GM18511 (cell line): Measurements from ENCODE around the gene PDE9A.
"Not testable (repeated sequence)": the region's sequence is repeated elsewhere in the genome, so short reads cannot be mapped to it uniquely, and the experiment has no call there.

ENCODE experiments used
- ATAC-seq: cut with Tn5 transposase; IDR thresholded peaks from one replicate; pipeline ENCODE4 v1.9.1; 2021; ENCODE audit warnings: mild to moderate bottlenecking, moderate library complexity; ENCODE audit not compliant: unreplicated experiment

Gene PDE9A

DNA sequence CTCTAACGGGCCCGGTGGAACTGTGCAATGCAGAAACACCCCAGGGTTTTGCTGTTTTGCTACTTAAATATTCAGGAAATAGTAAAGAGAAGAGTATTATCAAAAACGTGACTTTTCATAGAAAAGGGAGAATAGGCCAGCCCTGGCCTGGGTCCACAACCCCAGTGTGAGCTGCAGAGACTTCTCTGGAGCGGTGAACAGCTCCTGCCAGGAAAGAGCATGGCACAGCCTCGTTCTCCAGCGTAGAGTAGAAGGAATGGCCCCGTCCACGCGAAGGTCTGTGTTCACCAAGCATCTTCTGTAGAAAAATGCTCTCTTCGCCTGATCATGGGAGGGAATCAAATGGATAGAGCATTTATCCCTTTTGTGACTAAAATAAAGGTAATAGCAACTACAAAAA, 51.4 kb downstream of the PDE9A start:
- ATAC-seq = no peak

DNA sequence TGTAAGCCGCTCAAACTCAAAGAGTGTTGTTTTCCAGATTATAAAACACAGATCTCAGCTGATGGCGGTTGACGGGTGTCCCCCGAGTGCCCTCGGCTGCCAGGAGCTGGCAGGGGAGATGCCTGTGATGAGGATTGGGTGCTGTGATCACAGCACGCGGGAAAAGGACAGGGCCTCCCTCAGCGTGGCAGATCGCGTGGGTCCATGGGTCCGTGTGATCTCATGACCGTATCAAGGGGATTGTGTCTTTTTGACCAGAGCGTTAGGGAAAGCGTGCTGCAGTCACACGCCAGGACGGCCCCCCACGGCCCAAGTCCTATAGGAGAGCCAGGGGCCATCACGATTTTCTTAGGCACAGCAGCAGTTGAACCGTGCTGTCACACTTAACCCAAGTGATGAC, 51.9 kb downstream of the PDE9A start:
- ATAC-seq = no peak

DNA sequence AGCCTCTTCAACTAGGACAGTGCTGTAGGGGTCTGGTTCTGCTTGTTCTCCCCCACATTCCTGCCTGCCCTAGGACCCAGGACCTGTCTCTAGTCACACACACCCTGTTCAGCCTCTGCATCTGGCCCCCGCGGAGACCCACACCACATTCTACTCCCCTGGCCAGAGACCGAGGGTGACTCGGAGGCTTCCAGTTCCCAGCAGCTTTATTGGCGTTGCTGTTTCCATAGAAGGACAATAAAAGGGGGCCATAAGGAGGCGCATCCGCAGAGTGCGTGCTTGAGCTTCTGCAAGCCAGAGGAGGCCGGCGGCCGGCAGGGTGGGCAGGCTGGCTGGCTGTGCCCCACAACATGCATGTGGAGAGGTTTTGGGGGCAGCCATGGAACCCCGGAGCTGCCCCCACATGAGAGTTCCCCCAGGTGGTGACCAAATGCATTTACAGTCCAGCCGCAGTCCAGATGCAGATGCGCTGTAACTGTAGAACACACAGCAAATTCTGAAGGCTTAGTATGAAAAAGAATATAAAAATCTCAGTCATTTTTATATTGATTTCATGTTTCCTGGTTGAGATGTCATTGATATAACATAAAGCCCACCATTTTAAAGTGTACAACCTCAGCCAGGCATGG, 52.4 kb downstream of the PDE9A start:
- no peak for ATAC-seq

- no peak for ATAC-seq
These were observed 53.3 kb downstream of the PDE9A start for GRCh38 chr21:42706765-42707164.

- no peak for ATAC-seq
These were observed 53.9 kb downstream of the PDE9A start for GRCh38 chr21:42707207-42707830.

DNA sequence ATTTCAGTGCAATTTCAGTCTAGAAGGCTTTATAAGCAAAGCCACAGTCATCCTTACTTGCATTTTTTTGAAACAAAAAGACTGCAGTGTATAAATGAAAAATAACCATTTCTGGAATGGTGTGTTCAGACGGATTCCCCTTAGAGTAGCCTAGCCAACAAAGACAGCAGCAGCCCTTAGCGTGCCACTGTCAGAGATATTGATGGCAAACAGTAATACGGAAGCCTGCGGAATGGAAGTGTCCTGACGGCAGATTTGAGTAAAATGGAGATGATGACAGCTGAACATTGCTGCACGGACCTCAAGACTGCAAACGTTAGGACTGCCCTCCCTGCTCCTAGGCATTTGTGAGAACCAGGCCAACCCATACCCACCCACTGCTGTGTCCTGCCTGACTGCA, 54.7 kb downstream of the PDE9A start:
- ATAC-seq = no peak

GRCh38 chr21:42708916-42709315, 55.5 kb downstream of the PDE9A start:
- not testable (repeated sequence) for ATAC-seq

- no peak for ATAC-seq
These were observed 58.2 kb downstream of the PDE9A start for GRCh38 chr21:42711667-42712066.

GRCh38 chr21:42715427-42715826, 62.0 kb downstream of the PDE9A start:
- not testable (repeated sequence) for ATAC-seq

GRCh38 chr21:42716074-42716473, 62.7 kb downstream of the PDE9A start:
- ATAC-seq = no peak

DNA sequence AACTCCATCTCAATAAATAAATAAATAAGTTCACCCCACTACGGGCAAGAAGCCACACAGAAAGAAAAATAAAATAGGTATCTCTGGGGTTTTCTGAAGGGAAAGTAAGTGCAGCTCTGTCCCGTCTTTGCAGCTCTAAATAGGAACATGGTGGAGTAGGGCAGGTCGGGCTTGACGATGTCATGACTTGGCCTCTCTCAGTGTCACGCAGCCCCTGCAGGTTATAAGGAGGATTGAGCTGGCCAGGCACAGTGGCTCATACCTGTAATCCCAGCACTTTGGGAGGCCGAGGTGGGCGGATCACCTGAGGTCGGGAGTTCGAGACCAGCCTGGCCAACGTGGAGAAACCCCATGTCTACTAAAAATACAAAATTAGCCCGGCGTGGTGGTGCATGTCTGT, 67.1 kb downstream of the PDE9A start:
- not testable (repeated sequence) for ATAC-seq

GRCh38 chr21:42721341-42721824, 68.0 kb downstream of the PDE9A start:
- ATAC-seq = no peak

- no peak for ATAC-seq
These were observed 68.7 kb downstream of the PDE9A start for GRCh38 chr21:42722153-42722552.

GRCh38 chr21:42722808-42723473, 69.5 kb downstream of the PDE9A start:
- ATAC-seq = no peak

DNA sequence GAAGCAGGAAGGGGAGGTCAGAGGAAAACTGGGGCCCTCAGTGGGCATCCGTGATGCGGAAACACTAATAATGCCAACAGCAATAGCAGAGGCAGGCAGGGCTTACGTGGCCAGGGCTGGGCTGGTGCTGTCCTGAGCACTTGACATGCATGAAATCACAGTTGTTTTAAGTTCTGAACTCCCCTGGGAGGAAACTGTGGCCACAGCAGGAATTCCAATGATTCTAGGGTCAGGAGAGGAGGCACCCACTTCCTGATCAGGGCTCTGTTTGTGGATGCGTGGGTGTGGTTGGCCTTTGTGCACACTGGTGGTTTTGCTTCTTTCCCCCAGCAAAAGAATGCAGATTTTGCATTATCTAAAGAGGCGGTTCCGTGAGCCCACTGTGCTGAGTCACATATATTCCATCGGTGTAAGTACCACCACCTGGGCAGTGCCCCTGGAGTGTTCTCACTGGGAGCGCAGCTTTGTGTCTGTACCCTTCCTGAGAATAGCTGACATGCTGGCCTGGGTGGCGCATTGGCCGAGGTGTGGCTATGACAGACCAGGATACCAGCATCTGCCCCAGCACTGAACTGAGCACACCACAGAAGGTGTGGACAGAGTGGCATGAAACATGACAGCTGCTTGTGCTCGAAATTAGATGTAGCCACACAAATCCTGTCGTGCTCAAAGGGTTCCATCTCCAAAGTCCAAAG, 71.0 kb downstream of the PDE9A start:
- no peak for ATAC-seq

GRCh38 chr21:42725416-42725930, 72.1 kb downstream of the PDE9A start:
- no peak for ATAC-seq

DNA sequence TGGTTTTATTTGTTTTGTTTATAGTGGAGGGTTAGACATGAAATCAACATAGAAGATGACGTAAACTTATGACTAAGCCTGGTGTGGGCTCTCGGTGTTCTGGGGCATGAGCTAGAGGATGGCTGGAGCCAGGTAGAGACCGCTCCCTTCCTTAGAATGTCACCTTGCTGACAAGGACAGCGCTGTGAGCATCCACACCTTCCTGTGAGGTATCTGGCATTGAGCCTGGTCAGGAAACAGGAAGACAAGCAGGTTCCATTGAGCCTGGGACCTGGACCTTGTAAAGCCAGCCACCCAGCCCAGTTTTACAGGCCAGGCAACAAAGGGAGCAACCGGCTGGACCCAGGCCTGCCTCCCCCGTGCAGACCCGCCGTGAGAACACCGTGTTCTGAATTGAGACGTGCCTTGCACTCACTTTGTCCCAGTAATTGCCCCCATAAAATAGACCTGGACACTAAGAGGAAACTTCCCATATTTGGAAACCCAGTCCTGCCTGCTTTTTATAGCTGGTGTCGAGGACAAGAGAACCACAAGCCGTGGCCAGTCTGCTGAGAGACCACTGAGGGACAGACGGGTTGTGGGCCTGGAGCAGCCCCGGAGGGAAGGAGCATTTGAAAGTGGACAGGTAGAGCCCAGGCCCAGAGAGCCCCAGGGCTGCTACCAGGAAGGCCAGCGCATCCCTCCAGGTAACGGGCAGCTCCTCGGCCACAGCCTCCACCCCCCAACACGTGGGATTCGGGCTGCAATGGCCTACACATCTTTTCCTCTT, 78.0 kb downstream of the PDE9A start:
- no peak for ATAC-seq

- no peak for ATAC-seq
These were observed 78.6 kb downstream of the PDE9A start for GRCh38 chr21:42732033-42732410.

DNA sequence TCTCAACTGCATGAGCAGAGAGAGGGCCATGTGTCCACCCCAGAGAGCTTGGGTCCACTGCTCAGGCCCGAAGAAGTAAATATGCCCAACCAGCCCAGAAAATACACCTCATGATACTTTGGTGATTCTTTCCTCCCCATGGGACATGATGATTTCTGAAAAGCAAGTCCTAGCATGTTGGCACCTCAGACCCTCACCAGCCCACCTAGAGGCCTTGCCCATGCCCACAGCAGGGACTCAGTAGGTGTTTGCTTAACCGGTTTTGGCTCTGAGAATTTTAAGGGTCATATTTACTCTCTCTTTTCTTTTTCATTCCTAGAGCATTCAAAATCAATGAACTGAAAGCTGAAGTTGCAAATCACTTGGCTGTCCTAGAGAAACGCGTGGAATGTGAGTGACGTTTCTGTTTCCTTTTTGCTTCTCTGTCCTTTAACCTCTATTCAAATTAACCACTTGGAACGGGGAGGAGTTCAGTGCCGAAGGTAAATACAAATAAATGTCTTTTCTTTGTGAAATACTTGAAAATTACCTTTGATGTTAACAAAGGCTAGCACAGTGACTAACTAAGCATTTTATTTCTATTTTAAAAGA, 79.7 kb downstream of the PDE9A start:
- no peak for ATAC-seq

- ATAC-seq = no peak
These were observed 80.5 kb downstream of the PDE9A start for GRCh38 chr21:42733874-42734273.
